Skeletal muscle cell (primary cell): ENCODE data around the gene PCP4L1.
"Not testable (repeated sequence)": the region's sequence is repeated elsewhere in the genome, so short reads cannot be mapped to it uniquely, and the experiment has no call there.

Source experiments
- DNase-seq: peaks from one replicate; pipeline ENCODE4 v3.0.0-alpha.2; 2010; ENCODE audit warnings: low read depth
- H3K4me3 ChIP-seq: 2 replicates; pipeline ENCODE4 v1.5.1; 2011; ENCODE audit warnings: low read depth, mild to moderate bottlenecking, control low read depth, low read length, moderate library complexity

The PCP4L1 gene

DNA sequence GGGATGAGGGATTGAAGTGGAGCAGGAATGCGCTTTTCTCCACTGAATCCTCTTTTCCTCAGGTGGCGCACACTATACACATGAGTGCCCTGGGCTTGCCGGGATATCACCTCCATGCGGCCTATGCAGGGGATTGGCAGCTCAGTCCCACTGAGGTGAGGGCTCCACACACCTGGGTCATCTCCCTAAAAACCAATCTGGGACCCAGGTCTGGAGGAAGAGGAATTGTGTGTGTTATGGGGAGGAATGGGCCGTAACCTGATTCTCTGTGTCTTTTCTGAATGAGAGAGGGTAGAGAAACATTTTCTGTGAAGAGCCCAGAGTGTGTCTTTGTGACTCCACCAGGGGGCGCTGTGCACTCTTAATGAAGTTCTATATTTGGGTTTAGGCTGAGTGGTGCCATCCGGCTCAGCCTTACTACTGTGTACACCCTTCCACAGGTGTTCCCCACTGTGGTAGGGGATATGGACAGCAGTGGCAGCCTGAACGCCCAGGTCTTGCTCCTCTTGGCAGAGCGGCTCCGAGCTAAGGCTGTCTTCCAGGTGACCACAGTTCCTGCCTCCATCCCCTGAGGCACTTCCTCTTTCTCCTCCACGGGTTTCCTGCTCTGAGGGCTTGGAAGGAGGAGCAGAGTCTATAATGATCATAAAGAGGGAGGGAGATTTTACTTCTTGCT is 31.2 kb upstream of the PCP4L1 start:
- H3K4me3 ChIP-seq: peak overlapping the region; percentile 5
- peak; percentile 23 for DNase-seq

DNA sequence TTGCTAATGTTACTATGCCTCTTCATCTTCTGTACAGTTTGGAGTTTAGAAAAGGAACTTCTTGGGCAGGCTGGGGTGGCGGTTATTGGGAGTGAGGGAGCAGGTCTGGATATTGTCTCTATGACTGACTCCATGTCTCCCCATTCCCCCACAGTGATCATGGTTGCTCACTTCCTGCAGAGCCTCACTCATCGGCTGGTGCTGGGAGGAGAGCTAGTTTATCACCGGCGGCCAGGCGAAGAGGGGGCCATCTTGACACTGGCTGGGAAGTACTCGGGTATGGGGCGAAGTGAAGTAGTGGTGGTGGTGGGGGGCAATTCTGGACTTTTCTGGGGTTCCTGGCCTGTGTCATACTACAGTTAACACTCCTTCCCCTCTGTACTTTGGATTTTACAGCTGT is 30.5 kb upstream of the PCP4L1 start:
- no peak for DNase-seq
- H3K4me3 ChIP-seq: no peak overlapping the region

DNA sequence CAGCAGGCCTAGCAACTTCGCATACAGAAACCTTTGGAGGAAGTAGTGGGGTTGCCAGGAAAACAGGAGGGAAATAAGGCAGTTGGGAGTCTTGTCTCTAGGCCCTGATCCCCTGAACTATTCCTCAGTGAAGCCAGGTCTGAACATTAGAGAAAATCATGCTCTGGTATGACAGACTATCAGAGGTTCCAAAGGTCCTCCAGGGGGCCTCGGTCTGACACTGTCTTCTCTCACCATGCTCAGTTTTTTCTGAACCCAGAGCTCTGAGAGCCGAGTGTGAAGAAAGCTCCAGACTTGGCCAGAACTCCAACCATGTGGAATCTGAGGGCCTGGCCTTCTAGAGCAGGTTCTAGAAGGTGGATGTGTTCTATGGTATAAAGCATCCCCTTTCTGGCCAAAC is 28.6 kb upstream of the PCP4L1 start:
- no peak overlapping the region for H3K4me3 ChIP-seq
- no peak for DNase-seq

DNA sequence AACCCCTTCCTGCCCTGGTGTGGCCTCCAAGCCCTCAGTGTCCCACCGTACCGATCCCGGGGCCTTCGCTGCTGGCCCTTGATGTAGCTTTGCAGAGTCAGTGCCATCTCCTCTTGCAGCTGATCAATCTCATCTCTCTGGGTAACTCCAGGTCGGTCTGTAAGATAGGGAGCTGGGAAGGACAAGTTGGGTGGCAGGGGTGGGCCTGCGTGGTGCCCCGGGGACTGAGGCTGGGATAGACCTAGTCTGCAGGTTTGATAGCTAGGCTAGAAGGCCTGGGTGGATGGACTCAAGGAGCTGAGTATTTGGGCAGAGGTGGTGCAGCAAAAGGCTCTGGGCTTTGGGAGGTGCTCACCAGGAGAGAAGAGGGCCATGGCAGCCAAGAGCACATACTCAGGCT is 27.8 kb upstream of the PCP4L1 start:
- no peak for DNase-seq
- no peak overlapping the region for H3K4me3 ChIP-seq

DNA sequence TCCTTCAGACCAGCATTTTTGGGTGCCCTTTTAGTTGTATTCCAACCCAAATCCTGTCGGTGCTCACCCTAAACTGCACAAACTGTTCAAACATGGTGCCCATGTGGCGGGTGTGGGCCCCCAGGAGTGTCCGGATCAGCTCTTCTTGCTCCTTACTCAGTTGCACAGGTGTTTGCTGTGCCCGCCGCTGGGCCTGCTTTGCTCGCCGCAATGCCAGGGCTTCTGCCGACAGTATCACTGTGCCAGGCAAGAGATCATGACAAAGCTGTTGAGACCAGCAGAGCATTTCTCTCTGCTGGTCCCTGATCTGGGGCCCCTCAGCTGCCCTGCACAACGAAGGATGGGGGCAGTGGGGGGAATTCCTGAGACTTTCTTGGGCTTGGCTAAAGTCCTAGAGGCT is 25.4 kb upstream of the PCP4L1 start:
- no peak for DNase-seq
- no peak overlapping the region for H3K4me3 ChIP-seq

DNA sequence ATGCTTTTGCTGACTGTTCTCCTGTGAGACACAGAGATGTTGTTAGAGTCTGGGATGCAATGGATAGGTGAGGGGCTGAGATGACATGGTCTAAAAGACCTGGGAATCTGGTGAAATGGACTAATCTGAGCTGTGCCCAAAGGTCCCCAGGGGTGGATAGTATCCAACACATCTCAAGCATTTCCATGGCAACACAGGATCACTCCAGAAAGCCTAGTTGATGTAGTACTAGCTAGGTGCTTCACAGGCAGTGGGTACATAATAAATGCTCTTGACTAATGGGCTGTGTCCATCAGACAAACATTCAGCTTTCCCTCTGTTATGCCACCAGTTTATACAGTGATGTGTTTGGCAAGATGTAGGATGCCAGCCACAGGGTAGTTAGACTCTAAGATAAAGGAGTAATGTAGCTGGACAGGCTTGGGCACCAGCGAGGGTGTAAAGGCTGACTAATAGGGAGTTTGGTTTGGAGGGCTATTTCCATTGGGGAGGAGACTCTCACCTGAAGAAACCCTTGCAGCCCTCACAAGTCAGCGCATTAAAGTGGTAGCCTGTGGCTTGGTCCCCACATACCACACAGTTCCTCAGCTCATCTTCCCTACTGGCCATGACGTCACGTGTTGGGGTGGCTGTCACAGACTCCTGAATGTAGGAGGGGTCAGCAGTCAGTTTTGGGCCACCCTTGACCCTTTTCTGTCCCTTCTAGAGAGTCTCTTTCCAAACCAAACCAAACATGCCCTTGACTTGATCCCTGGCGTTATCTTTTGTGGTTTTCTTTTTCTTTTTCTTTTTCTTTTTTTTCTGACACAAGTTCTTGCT is 22.4 kb upstream of the PCP4L1 start:
- DNase-seq: no peak
- H3K4me3 ChIP-seq: no peak overlapping the region

DNA sequence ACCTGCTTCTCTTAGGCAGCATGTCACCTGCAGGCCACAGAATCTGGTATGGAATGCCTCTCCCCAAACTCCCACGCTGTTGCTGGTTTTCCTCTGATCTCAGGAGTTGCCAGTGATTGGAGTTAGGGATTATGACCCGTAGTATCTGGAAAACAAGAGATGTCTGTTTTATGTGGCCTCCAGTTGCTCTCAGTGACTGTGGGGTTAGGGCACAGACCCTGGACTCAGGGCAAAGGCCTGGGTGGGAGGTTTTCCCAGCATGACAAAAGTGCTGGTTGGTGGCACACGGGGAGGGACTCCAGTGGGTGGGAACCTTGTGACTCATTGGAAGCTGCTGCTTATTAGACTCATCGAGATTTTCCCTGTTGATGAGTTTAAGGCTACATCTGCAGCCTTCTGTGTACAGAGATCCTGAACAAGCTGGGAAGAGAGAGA is 20.5 kb upstream of the PCP4L1 start, which contains the start of gene NR1I3:
Gene NR1I3 (minus strand): TSS at position 165 of the 435 bp plus-strand sequence. CDS start 1,638 bp downstream, outside the sequence.
- H3K4me3 ChIP-seq: no peak within 1 kb of the TSS
- no peak for DNase-seq

DNA sequence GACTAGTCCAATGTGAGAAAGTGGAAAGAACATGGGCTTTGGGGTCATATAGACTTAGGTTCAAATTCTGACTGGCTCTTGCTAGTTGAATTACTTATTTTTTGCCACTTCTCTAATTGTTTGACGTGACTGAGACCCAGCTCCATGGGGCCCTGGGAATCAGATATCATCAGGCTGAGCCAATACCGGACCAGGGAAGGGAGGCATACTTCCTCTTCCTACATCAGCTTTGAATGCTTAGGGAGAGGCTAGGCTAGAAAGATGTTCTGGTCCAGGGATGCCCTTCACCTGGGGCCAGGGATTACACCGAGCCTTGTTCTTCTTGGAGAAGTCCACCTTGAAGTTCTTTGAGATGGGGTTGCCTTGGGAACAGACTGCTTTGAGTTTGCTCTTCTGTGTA is 16.9 kb upstream of the PCP4L1 start:
- DNase-seq: no peak
- no peak overlapping the region for H3K4me3 ChIP-seq

DNA sequence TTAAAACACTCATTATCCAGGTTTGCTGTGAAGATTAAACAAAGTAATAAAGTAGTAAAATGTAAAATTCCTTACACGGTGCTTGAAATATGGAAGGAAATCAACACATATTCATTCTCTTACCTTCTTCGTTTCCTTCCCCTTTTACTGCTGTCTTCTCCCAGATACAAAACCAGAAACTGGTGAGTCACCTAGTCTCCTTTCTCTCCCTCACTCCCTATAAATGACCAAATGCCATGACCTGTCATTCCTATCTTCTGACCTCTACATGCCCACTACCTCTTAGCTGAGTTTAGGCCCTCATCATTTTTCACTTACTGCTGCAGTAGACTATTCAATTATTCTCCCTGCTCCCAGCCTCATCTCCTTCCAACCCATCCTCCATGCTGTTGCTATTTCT is 16.2 kb upstream of the PCP4L1 start:
- H3K4me3 ChIP-seq: no peak overlapping the region
- DNase-seq: no peak

DNA sequence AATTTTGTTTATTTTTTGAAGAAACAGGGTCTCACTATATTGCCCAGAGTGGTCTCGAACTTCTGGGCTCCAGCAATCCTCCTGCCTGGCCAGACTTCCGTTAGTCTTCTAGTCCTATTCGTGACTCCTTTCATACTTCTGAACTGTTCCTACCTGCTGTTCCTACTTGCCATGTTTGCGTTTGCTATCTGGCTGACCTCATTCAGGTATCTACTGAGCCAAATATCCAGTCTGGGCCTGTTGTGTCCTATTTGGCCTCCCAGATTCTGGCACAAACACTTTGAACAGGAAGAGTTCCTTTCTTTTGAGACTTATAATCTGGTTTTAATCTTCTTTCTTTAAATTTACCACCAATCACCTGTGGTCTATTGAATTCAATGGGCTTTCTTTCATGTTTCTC is 13.7 kb upstream of the PCP4L1 start:
- DNase-seq: no peak
- no peak overlapping the region for H3K4me3 ChIP-seq

DNA sequence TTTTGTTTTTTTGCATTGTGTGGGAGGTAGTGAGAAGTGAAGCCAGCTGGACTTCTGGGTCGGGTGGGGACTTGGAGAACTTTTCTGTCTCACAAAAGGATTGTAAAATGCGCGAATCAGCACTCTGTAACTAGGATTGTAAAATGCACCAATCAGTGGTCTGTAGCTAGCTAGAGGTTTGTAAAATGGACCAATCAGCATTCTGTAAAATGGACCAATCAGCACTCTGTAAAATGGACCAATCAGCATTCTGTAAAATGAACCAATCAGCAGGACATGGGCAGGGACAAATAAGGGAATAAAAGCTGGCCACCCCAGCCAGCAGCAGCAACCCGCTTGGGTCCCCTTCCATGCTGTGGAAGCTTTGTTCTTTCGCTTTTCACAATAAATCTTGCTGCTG is 8.4 kb upstream of the PCP4L1 start:
- not testable (repeated sequence) for H3K4me3 ChIP-seq, DNase-seq

DNA sequence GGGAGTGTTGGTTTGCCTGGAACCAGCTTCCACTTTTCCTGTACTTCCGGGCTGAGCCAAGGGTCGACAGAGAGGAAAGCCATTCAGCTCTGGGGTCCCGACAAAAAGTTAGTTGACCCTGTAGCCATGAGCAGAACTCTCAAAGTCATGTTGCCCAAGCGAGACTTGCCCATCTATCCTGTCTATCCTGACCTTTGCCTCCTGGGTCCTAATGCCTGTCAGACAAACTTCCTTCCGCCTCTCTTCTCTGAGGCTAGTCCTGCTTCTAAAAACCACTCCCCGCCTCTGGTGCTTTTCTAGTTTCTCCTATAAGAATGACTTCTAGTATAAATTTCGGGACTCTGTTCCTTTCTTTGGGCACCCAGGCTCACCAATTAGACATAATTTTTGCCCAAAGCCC is 7.7 kb upstream of the PCP4L1 start:
- H3K4me3 ChIP-seq: no peak overlapping the region
- no peak for DNase-seq

DNA sequence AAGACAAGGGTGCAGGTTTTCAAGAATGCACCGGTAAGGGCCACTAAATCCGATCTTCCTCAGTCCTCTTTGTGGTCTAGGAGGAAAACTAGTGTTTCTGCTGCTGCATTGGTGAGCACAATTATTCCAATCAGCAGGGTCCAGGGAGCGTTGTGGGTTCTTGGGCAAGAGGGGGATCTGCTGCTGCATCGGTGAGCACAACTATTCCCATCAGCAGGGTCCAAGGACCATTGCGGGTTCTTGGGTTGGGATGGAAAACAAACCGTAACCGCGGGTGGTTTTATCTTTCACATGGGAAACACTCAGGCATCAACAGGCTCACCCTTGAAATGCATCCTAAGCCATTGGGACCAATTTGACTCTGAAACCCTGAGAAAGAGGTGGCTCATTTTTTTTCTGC is 7.0 kb upstream of the PCP4L1 start:
- H3K4me3 ChIP-seq: no peak overlapping the region
- DNase-seq: no peak

DNA sequence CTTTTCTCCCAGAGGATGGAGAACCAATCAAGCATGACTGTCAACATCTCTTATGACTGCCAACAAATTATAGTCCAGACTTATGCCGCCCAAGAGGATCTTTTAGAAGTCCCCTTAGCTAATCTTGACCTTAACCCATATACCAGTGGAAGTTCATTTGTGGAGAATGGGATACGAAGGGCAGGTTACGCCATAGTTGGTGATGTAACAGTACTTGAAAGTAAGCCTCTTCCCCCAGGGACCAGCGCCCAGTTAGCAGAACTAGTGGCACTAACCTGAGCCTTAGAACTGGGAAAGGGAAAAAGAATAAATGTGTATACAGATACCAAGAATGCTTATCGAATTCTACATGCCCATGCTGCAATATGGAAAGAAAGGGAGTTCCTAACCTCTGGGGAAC is 3.2 kb upstream of the PCP4L1 start:
- H3K4me3 ChIP-seq, DNase-seq: not testable (repeated sequence)

DNA sequence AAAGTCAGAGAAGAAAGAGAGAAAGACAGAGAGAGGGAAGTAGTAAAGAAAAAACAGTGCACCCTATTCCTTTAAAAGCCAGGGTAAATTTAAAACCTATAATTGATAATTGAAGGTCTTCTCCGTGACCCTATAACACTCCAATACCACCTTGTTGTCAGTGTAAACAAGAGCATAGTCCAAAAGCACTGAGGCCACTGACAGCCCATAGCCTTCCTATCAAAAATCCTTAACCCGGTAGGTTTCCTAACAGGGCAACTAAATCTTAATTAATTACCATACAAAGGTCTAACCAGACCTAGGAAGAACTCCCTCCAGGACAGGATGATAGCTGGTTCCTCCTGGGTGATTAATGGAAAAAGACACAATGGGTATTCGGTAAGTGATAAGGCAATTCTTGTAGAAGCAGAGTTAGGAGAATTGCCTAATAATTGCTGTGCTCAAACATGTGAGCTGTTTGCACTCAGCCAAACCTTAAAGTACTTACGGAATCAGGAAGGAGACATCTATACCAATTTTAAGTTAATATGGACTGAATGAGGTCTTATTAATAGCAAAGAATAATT is 2.5 kb upstream of the PCP4L1 start:
- not testable (repeated sequence) for DNase-seq, H3K4me3 ChIP-seq

DNA sequence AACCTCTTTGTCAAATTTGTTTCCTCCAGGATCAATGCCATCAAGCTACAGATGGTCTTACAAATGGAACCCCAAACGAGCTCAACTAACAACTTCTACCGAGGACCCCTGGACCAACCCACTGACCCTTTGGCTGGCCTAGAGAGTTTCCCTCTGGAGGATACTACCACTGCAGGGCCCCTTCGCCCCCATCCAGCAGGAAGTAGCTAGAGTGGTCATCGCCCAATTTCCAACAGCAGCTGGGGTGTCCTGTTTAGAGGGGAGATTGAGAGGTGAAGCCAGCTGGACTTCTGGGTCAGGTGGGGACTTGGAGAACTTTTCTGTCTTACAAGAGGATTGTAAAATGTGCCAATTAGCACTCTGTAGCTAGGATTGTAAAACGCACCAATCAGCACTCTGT is 1.4 kb upstream of the PCP4L1 start:
- not testable (repeated sequence) for H3K4me3 ChIP-seq, DNase-seq

DNA sequence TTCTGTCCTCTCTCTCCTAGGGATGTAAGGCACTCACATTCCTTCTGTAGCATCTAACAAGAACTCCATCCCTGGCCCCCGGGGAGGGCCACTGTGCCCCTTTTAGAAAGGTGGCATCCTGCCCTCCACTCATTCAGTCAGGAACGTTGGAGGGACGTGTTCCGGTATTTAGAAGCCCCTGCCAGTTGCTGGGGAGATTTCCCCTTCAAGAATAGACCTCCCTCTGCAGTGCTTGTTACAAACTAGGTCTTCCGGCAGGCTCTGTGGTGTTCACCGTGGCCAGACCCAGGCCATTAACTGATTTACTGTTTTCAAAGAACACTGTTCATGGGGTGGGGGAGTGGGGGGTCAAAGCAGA is 779 bp downstream of the PCP4L1 start:
- H3K4me3 ChIP-seq: no peak overlapping the region
- DNase-seq: no peak

DNA sequence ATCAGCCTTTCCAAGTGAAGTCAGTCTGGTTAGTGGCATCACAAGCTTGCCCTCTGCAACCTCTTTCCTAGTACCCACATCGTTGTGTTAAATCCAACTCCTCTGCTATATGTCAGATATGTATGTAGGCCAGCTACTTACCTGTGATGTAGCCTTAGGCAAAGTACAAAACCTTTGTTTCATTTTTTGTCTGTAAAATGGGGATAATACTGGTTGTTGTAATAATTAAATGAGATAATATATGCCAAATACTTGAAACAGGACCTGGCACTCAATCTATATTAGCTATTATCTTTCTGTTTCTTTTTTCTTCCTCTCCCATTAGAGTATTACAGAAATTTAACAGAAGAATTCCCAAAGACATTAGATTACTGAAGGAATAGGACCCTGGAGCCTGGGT is 1.2 kb downstream of the PCP4L1 start:
- H3K4me3 ChIP-seq: no peak overlapping the region
- DNase-seq: no peak

DNA sequence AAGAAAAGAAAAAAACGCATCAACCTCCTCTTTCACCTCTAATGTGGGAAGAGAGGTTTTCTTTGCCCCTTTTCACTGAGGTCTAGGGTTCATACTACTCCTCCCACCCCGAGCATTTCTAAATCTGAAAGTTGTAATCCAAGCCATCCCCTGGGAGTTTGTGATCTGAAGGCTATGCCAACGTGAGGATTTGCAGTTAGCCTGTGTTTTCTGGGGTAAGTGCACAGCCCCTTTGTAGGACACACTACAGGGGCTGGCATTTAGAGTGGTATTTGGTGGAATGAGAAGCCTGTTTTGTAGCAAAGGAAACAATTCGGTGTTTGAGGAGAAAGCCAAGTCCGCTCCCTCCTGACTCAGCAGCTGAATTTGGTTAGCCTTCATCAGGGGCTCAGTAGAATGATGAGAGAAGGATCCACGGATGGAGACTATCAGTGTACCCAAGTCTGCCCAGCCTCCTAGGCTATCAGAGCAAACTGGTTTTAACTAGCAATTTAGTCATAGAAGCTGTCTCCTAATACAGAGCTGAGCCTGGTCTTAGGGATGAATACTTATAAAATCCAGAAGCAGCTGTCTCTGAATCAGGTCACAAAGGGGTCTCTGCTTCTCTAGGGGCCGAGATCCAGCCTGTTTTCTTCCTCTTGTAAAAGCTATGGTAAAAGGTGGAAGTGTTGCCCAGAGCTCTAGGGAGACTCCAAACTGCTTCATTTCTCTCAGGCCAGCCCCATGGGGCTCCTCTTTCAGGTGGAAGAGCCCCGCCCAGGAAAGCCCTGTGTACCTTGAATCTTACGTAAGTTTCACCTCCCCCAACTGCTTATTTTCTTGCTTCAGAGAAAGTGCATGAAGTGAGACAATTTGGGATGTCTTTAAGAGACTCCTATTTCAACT is 2.1 kb downstream of the PCP4L1 start:
- DNase-seq: no peak
- no peak overlapping the region for H3K4me3 ChIP-seq
